Activated naive CD4-positive, alpha-beta T cell treated with anti-CD3 and anti-CD28 coated beads, Interleukin-2, amount 50 U/mL, for 24 hours (primary cell): ENCODE measurements around the gene PIP4K2C.
"Not testable (repeated sequence)": the region's sequence is repeated elsewhere in the genome, so short reads cannot be mapped to it uniquely, and the experiment has no call there.

Experiments used
- H3K27ac Mint-ChIP-seq: one replicate; pipeline ENCODE4 v1.8.0; 2021; ENCODE audit warnings: mild to moderate bottlenecking, mixed read lengths
- H3K27me3 Mint-ChIP-seq: one replicate; pipeline ENCODE4 v1.8.0; 2021; ENCODE audit warnings: mixed read lengths
- H3K36me3 Mint-ChIP-seq: one replicate; pipeline ENCODE4 v1.8.0; 2021; ENCODE audit warnings: mixed read lengths
- H3K4me1 Mint-ChIP-seq: one replicate; pipeline ENCODE4 v1.8.0; 2021; ENCODE audit warnings: mixed read lengths
- H3K4me3 Mint-ChIP-seq: one replicate; pipeline ENCODE4 v1.8.0; 2021; ENCODE audit warnings: mild to moderate bottlenecking, mixed read lengths
- H3K9me3 Mint-ChIP-seq: one replicate; pipeline ENCODE4 v1.8.0; 2021; ENCODE audit warnings: mixed read lengths

PIP4K2C gene

GRCh38 chr12:57576613-57577160 lies 14.3 kb upstream of the PIP4K2C start:
- Mint-ChIP-seq H3K36me3 (no peaks in the 10 kb centered on the region), H3K4me1 (no peaks in the 10 kb centered on the region), H3K27me3 (no peaks in the 10 kb centered on the region), H3K4me3 (no peak overlapping the region), H3K27ac (no peak overlapping the region), H3K9me3 (no peaks in the 10 kb centered on the region)

GRCh38 chr12:57577981-57578758 lies 12.8 kb upstream of the PIP4K2C start:
- Mint-ChIP-seq H3K4me1 (peaks cover 2% of the 10 kb centered on the region), H3K27me3 (peaks cover under 1% of the 10 kb centered on the region), H3K4me3 (no peak overlapping the region), H3K27ac (no peak overlapping the region), H3K36me3 (no peaks in the 10 kb centered on the region), H3K9me3 (no peaks in the 10 kb centered on the region)

GRCh38 chr12:57579011-57579410 lies 12.0 kb upstream of the PIP4K2C start:
- H3K27ac Mint-ChIP-seq = no peak overlapping the region
- H3K4me1 Mint-ChIP-seq = peaks cover 5% of the 10 kb centered on the region
- H3K4me3 Mint-ChIP-seq = no peak overlapping the region
- H3K36me3 Mint-ChIP-seq = no peaks in the 10 kb centered on the region
- no peaks in the 10 kb centered on the region for H3K9me3 Mint-ChIP-seq
- H3K27me3 Mint-ChIP-seq = peaks cover 4% of the 10 kb centered on the region

GRCh38 chr12:57579677-57580465 lies 11.1 kb upstream of the PIP4K2C start:
- Mint-ChIP-seq H3K9me3 (no peaks in the 10 kb centered on the region), H3K27ac (no peak overlapping the region), H3K27me3 (peaks cover 4% of the 10 kb centered on the region), H3K4me1 (peaks cover 5% of the 10 kb centered on the region), H3K4me3 (no peak overlapping the region), H3K36me3 (no peaks in the 10 kb centered on the region)

- Mint-ChIP-seq H3K36me3 (no peaks in the 10 kb centered on the region), H3K4me1 (peaks cover 5% of the 10 kb centered on the region), H3K4me3 (no peak overlapping the region), H3K27ac (no peak overlapping the region), H3K27me3 (peaks cover 4% of the 10 kb centered on the region), H3K9me3 (no peaks in the 10 kb centered on the region)
These were observed 10.6 kb upstream of the PIP4K2C start for GRCh38 chr12:57580466-57580795.

GRCh38 chr12:57581802-57582201 lies 9.2 kb upstream of the PIP4K2C start:
- no peaks in the 10 kb centered on the region for H3K36me3 Mint-ChIP-seq
- H3K4me3 Mint-ChIP-seq = no peak overlapping the region
- H3K27ac Mint-ChIP-seq = no peak overlapping the region
- no peaks in the 10 kb centered on the region for H3K9me3 Mint-ChIP-seq
- H3K27me3 Mint-ChIP-seq = peaks cover 4% of the 10 kb centered on the region
- peaks cover 5% of the 10 kb centered on the region for H3K4me1 Mint-ChIP-seq

GRCh38 chr12:57582440-57582839 lies 8.6 kb upstream of the PIP4K2C start:
- no peak overlapping the region for H3K4me3 Mint-ChIP-seq
- peaks cover 4% of the 10 kb centered on the region for H3K27me3 Mint-ChIP-seq
- H3K4me1 Mint-ChIP-seq = peaks cover 5% of the 10 kb centered on the region
- no peaks in the 10 kb centered on the region for H3K9me3 Mint-ChIP-seq
- no peak overlapping the region for H3K27ac Mint-ChIP-seq
- H3K36me3 Mint-ChIP-seq = no peaks in the 10 kb centered on the region

GRCh38 chr12:57583008-57583831 lies 7.8 kb upstream of the PIP4K2C start:
- no peaks in the 10 kb centered on the region for H3K36me3 Mint-ChIP-seq
- no peaks in the 10 kb centered on the region for H3K9me3 Mint-ChIP-seq
- H3K4me1 Mint-ChIP-seq = peaks cover 5% of the 10 kb centered on the region
- H3K27me3 Mint-ChIP-seq = peaks cover 4% of the 10 kb centered on the region
- peak overlapping the region; percentile 8 for H3K27ac Mint-ChIP-seq
- no peak overlapping the region for H3K4me3 Mint-ChIP-seq

GRCh38 chr12:57584050-57584449 lies 6.9 kb upstream of the PIP4K2C start:
- Mint-ChIP-seq H3K4me3 (no peak overlapping the region), H3K27ac (no peak overlapping the region), H3K36me3 (no peaks in the 10 kb centered on the region), H3K27me3 (peaks cover 4% of the 10 kb centered on the region), H3K4me1 (peaks cover 5% of the 10 kb centered on the region), H3K9me3 (no peaks in the 10 kb centered on the region)

GRCh38 chr12:57584690-57585089 lies 6.3 kb upstream of the PIP4K2C start:
- Mint-ChIP-seq H3K36me3 (no peaks in the 10 kb centered on the region), H3K9me3 (no peaks in the 10 kb centered on the region), H3K27me3 (peaks cover 4% of the 10 kb centered on the region), H3K27ac (no peak overlapping the region), H3K4me3 (no peak overlapping the region), H3K4me1 (peaks cover 5% of the 10 kb centered on the region)

GRCh38 chr12:57585156-57585555 lies 5.8 kb upstream of the PIP4K2C start:
- no peak overlapping the region for H3K4me3 Mint-ChIP-seq
- H3K36me3 Mint-ChIP-seq = no peaks in the 10 kb centered on the region
- peaks cover 4% of the 10 kb centered on the region for H3K27me3 Mint-ChIP-seq
- H3K9me3 Mint-ChIP-seq = no peaks in the 10 kb centered on the region
- peaks cover 6% of the 10 kb centered on the region for H3K4me1 Mint-ChIP-seq
- no peak overlapping the region for H3K27ac Mint-ChIP-seq

- Mint-ChIP-seq H3K4me1 (peaks cover 13% of the 10 kb centered on the region), H3K27me3 (peaks cover 4% of the 10 kb centered on the region), H3K36me3 (no peaks in the 10 kb centered on the region), H3K9me3 (no peaks in the 10 kb centered on the region), H3K4me3 (no peak overlapping the region), H3K27ac (no peak overlapping the region)
These were observed 4.9 kb upstream of the PIP4K2C start for GRCh38 chr12:57586128-57586527.

GRCh38 chr12:57586832-57587429 lies 4.1 kb upstream of the PIP4K2C start:
- Mint-ChIP-seq H3K4me3 (no peak overlapping the region), H3K36me3 (no peaks in the 10 kb centered on the region), H3K27me3 (peaks cover 4% of the 10 kb centered on the region), H3K4me1 (peaks cover 19% of the 10 kb centered on the region), H3K9me3 (no peaks in the 10 kb centered on the region), H3K27ac (no peak overlapping the region)

GRCh38 chr12:57588951-57589610 lies 1.9 kb upstream of the PIP4K2C start:
- H3K36me3 Mint-ChIP-seq, H3K27me3 Mint-ChIP-seq: not testable (repeated sequence)

GRCh38 chr12:57590479-57590863 lies 521 bp upstream of the PIP4K2C start:
- H3K4me3 Mint-ChIP-seq = peak overlapping the region; percentile 88
- H3K36me3 Mint-ChIP-seq = no peaks in the 10 kb centered on the region
- peaks cover 25% of the 10 kb centered on the region for H3K4me1 Mint-ChIP-seq
- H3K27ac Mint-ChIP-seq = peak overlapping the region; percentile 73
- H3K9me3 Mint-ChIP-seq = no peaks in the 10 kb centered on the region
- H3K27me3 Mint-ChIP-seq = no peaks in the 10 kb centered on the region

More at GRCh38 chr12:57588951-57589610, 1.9 kb upstream of the PIP4K2C start:
- not testable (repeated sequence) for H3K27ac Mint-ChIP-seq, H3K9me3 Mint-ChIP-seq, H3K4me3 Mint-ChIP-seq
- H3K4me1 Mint-ChIP-seq = peaks cover 25% of the 10 kb centered on the region
